HG02588 (cell line): ENCODE data around the gene SPTBN2.
"Not testable (repeated sequence)": the region's sequence is repeated elsewhere in the genome, so short reads cannot be mapped to it uniquely, and the experiment has no call there.

Source experiments
- ATAC-seq: cut with Tn5 transposase; IDR thresholded peaks from one replicate; pipeline ENCODE4 v1.9.1; 2021; ENCODE audit warnings: mild to moderate bottlenecking, moderate library complexity; ENCODE audit not compliant: unreplicated experiment

The SPTBN2 gene

GRCh38 chr11:66725114-66725513 lies 3.9 kb downstream of the SPTBN2 start:
- ATAC-seq: no peak

- not testable (repeated sequence) for ATAC-seq
Measured at GRCh38 chr11:66724167-66724566, 4.8 kb downstream of the SPTBN2 start.

- ATAC-seq: no peak
Measured at GRCh38 chr11:66723693-66724092, 5.3 kb downstream of the SPTBN2 start.

- no peak for ATAC-seq
Measured at GRCh38 chr11:66722745-66723651, 6.0 kb downstream of the SPTBN2 start.

GRCh38 chr11:66721939-66722338 lies 7.1 kb downstream of the SPTBN2 start:
- no peak for ATAC-seq

GRCh38 chr11:66720899-66721470 lies 8.0 kb downstream of the SPTBN2 start:
- ATAC-seq: no peak

- ATAC-seq: no peak
Measured at GRCh38 chr11:66720223-66720898, 8.7 kb downstream of the SPTBN2 start.

- no peak for ATAC-seq
Measured at GRCh38 chr11:66719111-66719872, 9.7 kb downstream of the SPTBN2 start.

- ATAC-seq: no peak
Measured at GRCh38 chr11:66718320-66718971, 10.6 kb downstream of the SPTBN2 start.

GRCh38 chr11:66717925-66718319 lies 11.1 kb downstream of the SPTBN2 start:
- ATAC-seq: no peak

- ATAC-seq: no peak
Measured at GRCh38 chr11:66716996-66717395, 12.0 kb downstream of the SPTBN2 start.

- no peak for ATAC-seq
Measured at GRCh38 chr11:66715346-66716085, 13.5 kb downstream of the SPTBN2 start.

- no peak for ATAC-seq
Measured at GRCh38 chr11:66713746-66714480, 15.1 kb downstream of the SPTBN2 start.

- no peak for ATAC-seq
Measured at GRCh38 chr11:66710384-66710930, 18.6 kb downstream of the SPTBN2 start.

- ATAC-seq: no peak
Measured at GRCh38 chr11:66708701-66709100, 20.3 kb downstream of the SPTBN2 start.

GRCh38 chr11:66708094-66708493 lies 20.9 kb downstream of the SPTBN2 start:
- no peak for ATAC-seq

GRCh38 chr11:66707486-66707885 lies 21.5 kb downstream of the SPTBN2 start:
- ATAC-seq: no peak

GRCh38 chr11:66706989-66707388 lies 22.0 kb downstream of the SPTBN2 start:
- no peak for ATAC-seq
